Endothelial cell of umbilical vein (primary cell): Measurements from ENCODE around the gene ZRANB1. TPM values are rescaled to one million over a fixed set of nuclear protein-coding genes. Genes with fewer than 3 reads are reported as not detected.

ENCODE experiments used
- BruUV-seq: library from RNA; stranded (reverse); fragments of 400-500 nt; replicated peaks from 2 replicates; lab custom pipeline; 2021; lab: Mats Ljungman, UMichigan
- CTCF ChIA-PET: fragments of 300-600, 350-600 bp; sonication (Branson Sonifier 250); formaldehyde crosslinking; loops from one replicate; lab custom pipeline; 2021; ENCODE audit warnings: antibody characterized with exemption, inconsistent platforms; lab: Charles Lee
- POLR2A ChIA-PET: fragments of 300-600, 350-600 bp; sonication (Branson Sonifier 250); formaldehyde crosslinking; loops from one replicate; lab custom pipeline; 2021; ENCODE audit warnings: antibody characterized with exemption, inconsistent platforms; lab: Charles Lee
- DNase-seq: peaks from one replicate; pipeline ENCODE4 v3.0.0-alpha.2; 2011; ENCODE audit warnings: low read depth, low spot score
- FAIRE-seq: peaks from 2 replicates; lab custom pipeline; 2011; peaks lifted over from hg19 to GRCh38; lab: Jason Lieb, UNC
- H2AFZ ChIP-seq: 2 replicates; pipeline ENCODE4 v1.6.0; 2012; ENCODE audit warnings: low read depth, low read length, control low read depth, inconsistent platforms
- H3K27ac ChIP-seq: 2 replicates; pipeline ENCODE4 v1.5.1; 2011; ENCODE audit warnings: low read depth, mild to moderate bottlenecking, control low read depth, low read length, moderate library complexity; ENCODE audit not compliant: insufficient read depth
- H3K27me3 ChIP-seq, 2 experiments: 2 replicates each; pipeline versions ENCODE4 v1.6.0 to v1.6.1; 2011; ENCODE audit warnings: low read length in 2 of 2, mixed read lengths in 1 of 2; ENCODE audit not compliant: control insufficient read depth in 2 of 2, insufficient read depth in 2 of 2
- H3K36me3 ChIP-seq, 2 experiments: 2 replicates in 1 of 2; 3 replicates in 1 of 2; pipeline ENCODE4 v1.5.1; 2011; ENCODE audit warnings: low read length in 2 of 2, mild to moderate bottlenecking in 1 of 2, moderate library complexity in 1 of 2; ENCODE audit not compliant: control insufficient read depth in 2 of 2, insufficient read depth in 2 of 2; ENCODE audit errors: extremely low read depth in 1 of 2
- H3K4me1 ChIP-seq: 3 replicates; pipeline ENCODE4 v1.5.1; 2011; ENCODE audit warnings: mild to moderate bottlenecking, low read length; ENCODE audit not compliant: control insufficient read depth, insufficient read depth; ENCODE audit errors: extremely low read depth
- H3K4me2 ChIP-seq: 2 replicates; pipeline ENCODE4 v1.6.1; 2011; ENCODE audit warnings: low read length, control low read depth, mixed read lengths; ENCODE audit not compliant: insufficient read depth
- H3K4me3 ChIP-seq, 3 experiments: fragments of 200-600 bp in 1 of 3; sonication (generic), shearing (Covaris generic) in 1 of 3; replicated peaks in 1 of 3; 2 replicates each; pipeline ENCODE4 v1.5.1; 2011 to 2016; ENCODE audit warnings: control low read depth in 3 of 3, low read length in 3 of 3, mild to moderate bottlenecking in 2 of 3, inconsistent platforms in 1 of 3, low read depth in 1 of 3, moderate library complexity in 1 of 3; ENCODE audit not compliant: insufficient read depth in 1 of 3
- H3K79me2 ChIP-seq: 2 replicates; pipeline ENCODE4 v1.6.0; 2012; ENCODE audit warnings: low read length, inconsistent platforms; ENCODE audit not compliant: control insufficient read depth, insufficient read depth
- H3K9ac ChIP-seq: replicated peaks from 2 replicates; pipeline ENCODE3; 2011; ENCODE audit warnings: low read length, control low read depth; ENCODE audit not compliant: insufficient read depth; ENCODE audit errors: extremely low read depth
- H3K9me1 ChIP-seq: replicated peaks from 3 replicates; pipeline ENCODE4 v1.6.0; 2011; ENCODE audit warnings: mild to moderate bottlenecking, low read length; ENCODE audit not compliant: control insufficient read depth, insufficient read depth; ENCODE audit errors: extremely low read depth
- H3K9me3 ChIP-seq: replicated peaks from 2 replicates; pipeline ENCODE4 v1.5.1; 2012; ENCODE audit warnings: low read length, inconsistent platforms; ENCODE audit not compliant: control insufficient read depth, insufficient read depth
- H4K20me1 ChIP-seq: replicated peaks from 2 replicates; pipeline ENCODE3; 2011; ENCODE audit warnings: mild to moderate bottlenecking, low read length; ENCODE audit not compliant: control insufficient read depth, insufficient read depth; ENCODE audit errors: extremely low read depth
- JUN ChIP-seq: IDR thresholded peaks from 2 replicates; pipeline ENCODE4 v1.6.1; 2011; ENCODE audit warnings: borderline replicate concordance, low read depth; ENCODE audit not compliant: insufficient read length, insufficient read depth
- MYC ChIP-seq: IDR thresholded peaks from one replicate; pipeline ENCODE4 v1.6.1; 2011; ENCODE audit warnings: mild to moderate bottlenecking, low read depth, low read length
- POLR2A ChIP-seq: IDR thresholded peaks from 2 replicates; pipeline ENCODE4 v1.6.1; 2012; ENCODE audit warnings: low read depth, mild to moderate bottlenecking, control low read depth, low read length
- POLR2AphosphoS5 ChIP-seq: IDR thresholded peaks from 2 replicates; pipeline ENCODE4 v1.6.1; 2012; ENCODE audit warnings: low read depth, mild to moderate bottlenecking, control low read depth, low read length, moderate library complexity; ENCODE audit not compliant: insufficient read depth
- dilution Hi-C: fragments of 300-500 bp; cut with MboI; formaldehyde crosslinking; loops from one replicate; pipeline ENCODE4 v1.15.0; 2019; ENCODE audit warnings: low sequenced_read_pairs; ENCODE audit not compliant: extremely low pct_ligation_motif_present
- intact Hi-C: fragments of 100-400 bp; cut with micrococcal nuclease; formaldehyde crosslinking; loops from one replicate; pipeline ENCODE4 v1.10.0; 2022
- polyA plus RNA-seq, 4 experiments: library from polyadenylated mRNA; depleted of rRNA in 3 of 4; stranded (reverse) in 3 of 4; unstranded in 1 of 4; fragments of >200 nt; gene quantifications; 2 replicates each; pipeline versions ENCODE4 v1.2.1 to v1.2.3, GENCODE V29; 2011 to 2012; ENCODE audit warnings: missing spikeins in 1 of 4
- total RNA-seq: library from RNA; stranded (reverse); gene quantifications from 2 replicates; pipeline ENCODE4 v1.2.3, GENCODE V29; 2021
- TF ChIP-seq, protein P1 (sequence below): IDR thresholded peaks from 2 replicates; pipeline ENCODE4 v1.6.1; 2011; ENCODE audit not compliant: insufficient read depth, insufficient read length
- TF ChIP-seq, protein P2 (sequence below), 2 donors: IDR thresholded peaks; 1 replicate in 1 of 2; 2 replicates in 1 of 2; pipeline ENCODE4 v1.5.1; 2011; ENCODE audit warnings: low read length in 2 of 2, mild to moderate bottlenecking in 2 of 2, moderate library complexity in 2 of 2, control low read depth in 1 of 2, inconsistent platforms in 1 of 2, low read depth in 1 of 2; ENCODE audit not compliant: insufficient read depth in 1 of 2; ENCODE audit errors: extremely low read depth in 1 of 2

Gene ZRANB1
- total and polyA plus RNA-seq, 2 donors (not counting 3 experiments of a cell fraction or from before 2014, with no cell fraction given), result 6.2 to 17.7 TPM

DNA sequence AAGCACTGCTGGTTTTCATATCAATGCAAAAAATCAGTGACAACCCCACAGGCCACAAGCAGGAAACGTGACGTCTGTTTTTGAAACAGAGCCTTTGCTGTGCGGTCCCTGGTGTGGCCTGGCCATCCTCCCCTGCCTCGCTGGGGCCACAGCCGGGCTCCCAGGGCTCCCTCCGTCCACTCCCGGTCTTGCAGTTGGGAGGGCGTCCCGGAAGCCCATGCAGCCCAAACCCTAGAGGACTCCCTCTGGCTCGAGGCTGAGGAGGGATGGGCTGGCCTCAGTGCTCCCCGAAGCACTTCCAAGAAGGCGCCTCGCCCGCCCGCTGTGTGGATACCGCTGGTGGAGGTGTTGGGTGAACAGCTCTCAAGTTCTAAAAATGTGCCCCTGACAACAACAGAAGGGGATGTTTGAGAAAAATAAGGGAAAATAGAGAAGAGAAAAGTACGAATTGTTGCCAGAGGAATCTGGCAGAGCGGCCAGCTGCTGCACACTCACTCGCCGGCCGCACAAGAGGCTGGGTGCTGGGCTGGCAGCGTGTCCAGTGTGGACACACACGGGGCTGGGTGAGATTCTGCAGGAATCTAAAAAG is 73.5 kb downstream of the ZRANB1 start:
- Histone ChIP-seq H3K79me2 (peaks cover 70% of the 10 kb centered on the region), H3K27me3 (no peaks in the 10 kb centered on the region), H3K4me2 (no peak overlapping the region), H3K9me3 (no peaks in the 10 kb centered on the region), H3K4me1 (no peaks in the 10 kb centered on the region), H3K36me3 (peaks cover 3 to 31% of the 10 kb centered on the region in 2 experiments), H4K20me1 (no peaks in the 10 kb centered on the region), H3K4me3 (no peak overlapping the region), H3K9ac (no peak overlapping the region), H3K9me1 (no peaks in the 10 kb centered on the region), H2AFZ (no peak overlapping the region), H3K27ac (no peak overlapping the region)
- BruUV-seq, result no TSS peak
- FAIRE-seq, result no peak
- CTCF ChIA-PET, result interaction anchor here (1.1 to 1.4 kb wide), 2 partner anchors 16 to 23 kb away, joined by 3 to 5 read pairs; no protein-coding TSS in a partner anchor
- no peak for DNase-seq
- intact Hi-C loops (no loop called here), dilution Hi-C loops (no loop called here)
- POLR2A ChIA-PET, result no interaction called here
- no peak for TF ChIP-seq JUN
- TF ChIP-seq, protein P1, sequence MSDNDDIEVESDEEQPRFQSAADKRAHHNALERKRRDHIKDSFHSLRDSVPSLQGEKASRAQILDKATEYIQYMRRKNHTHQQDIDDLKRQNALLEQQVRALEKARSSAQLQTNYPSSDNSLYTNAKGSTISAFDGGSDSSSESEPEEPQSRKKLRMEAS, result no peak

DNA sequence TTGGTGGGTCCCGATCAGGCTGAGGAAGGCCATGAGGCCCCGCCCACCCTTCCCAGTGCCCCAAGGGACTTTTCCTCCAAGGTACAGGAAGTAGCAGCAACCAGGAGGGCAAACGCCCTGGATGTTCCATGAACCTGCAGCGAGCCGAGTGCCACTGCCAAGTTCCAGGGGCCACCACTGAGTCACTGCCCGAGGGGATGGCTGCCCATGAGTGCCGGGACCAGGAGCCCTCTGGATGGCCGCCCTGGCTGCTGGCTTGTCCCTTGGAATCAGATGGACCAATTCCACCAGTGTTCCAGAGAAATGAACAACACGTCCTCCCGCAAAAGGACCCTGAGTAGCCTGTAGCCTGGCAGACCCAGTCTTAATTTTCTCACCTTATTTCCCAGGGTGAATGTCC is 74.2 kb downstream of the ZRANB1 start:
- ChIA-PET POLR2A (no interaction called here), CTCF (no interaction called here)
- FAIRE-seq, result no peak
- DNase-seq, result no peak
- no peak overlapping the region for H3K9ac ChIP-seq
- H3K9me1 ChIP-seq, result no peaks in the 10 kb centered on the region
- H3K4me2 ChIP-seq, result no peak overlapping the region
- H3K36me3 ChIP-seq, result peaks cover 3 to 37% of the 10 kb centered on the region in 2 experiments
- BruUV-seq, result no TSS peak
- no peak overlapping the region for H3K27ac ChIP-seq
- TF ChIP-seq POLR2AphosphoS5 (no peak), MYC (no peak), POLR2A (no peak), JUN (no peak)
- TF ChIP-seq, protein P2, sequence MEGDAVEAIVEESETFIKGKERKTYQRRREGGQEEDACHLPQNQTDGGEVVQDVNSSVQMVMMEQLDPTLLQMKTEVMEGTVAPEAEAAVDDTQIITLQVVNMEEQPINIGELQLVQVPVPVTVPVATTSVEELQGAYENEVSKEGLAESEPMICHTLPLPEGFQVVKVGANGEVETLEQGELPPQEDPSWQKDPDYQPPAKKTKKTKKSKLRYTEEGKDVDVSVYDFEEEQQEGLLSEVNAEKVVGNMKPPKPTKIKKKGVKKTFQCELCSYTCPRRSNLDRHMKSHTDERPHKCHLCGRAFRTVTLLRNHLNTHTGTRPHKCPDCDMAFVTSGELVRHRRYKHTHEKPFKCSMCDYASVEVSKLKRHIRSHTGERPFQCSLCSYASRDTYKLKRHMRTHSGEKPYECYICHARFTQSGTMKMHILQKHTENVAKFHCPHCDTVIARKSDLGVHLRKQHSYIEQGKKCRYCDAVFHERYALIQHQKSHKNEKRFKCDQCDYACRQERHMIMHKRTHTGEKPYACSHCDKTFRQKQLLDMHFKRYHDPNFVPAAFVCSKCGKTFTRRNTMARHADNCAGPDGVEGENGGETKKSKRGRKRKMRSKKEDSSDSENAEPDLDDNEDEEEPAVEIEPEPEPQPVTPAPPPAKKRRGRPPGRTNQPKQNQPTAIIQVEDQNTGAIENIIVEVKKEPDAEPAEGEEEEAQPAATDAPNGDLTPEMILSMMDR (IDR thresholded peaks at IDR 0.05; ENCODE audit: extremely low read depth in 1 of 2, insufficient read depth in 1 of 2, low read depth in 1 of 2, low read length in 2 of 2), result no peak
- TF ChIP-seq, protein P1, result no peak
- no peak overlapping the region for H2AFZ ChIP-seq
- no peaks in the 10 kb centered on the region for H3K9me3 ChIP-seq
- H3K4me3 ChIP-seq, result no peak overlapping the region
- no peaks in the 10 kb centered on the region for H4K20me1 ChIP-seq
- intact Hi-C loops, result no loop called here
- dilution Hi-C loops, result no loop called here
- H3K79me2 ChIP-seq, result peaks cover 74% of the 10 kb centered on the region
- H3K27me3 ChIP-seq, result no peaks in the 10 kb centered on the region
- no peaks in the 10 kb centered on the region for H3K4me1 ChIP-seq
